GM23248 (cell line): ENCODE results near the gene LRMDA. TPM values are rescaled to one million over a fixed set of nuclear protein-coding genes. Genes with fewer than 3 reads are reported as not detected.

Experiments
- DNase-seq: peaks from one replicate; pipeline ENCODE4 v3.0.0-alpha.2; 2015
- H2AFZ ChIP-seq: fragments of 200-600 bp; sonication (generic); 2 replicates; pipeline ENCODE4 v1.6.1; 2016; ENCODE audit warnings: antibody characterized with exemption
- H3F3A ChIP-seq: fragments of 200-600 bp; sonication (generic); 2 replicates; pipeline ENCODE4 v1.6.1; 2016; ENCODE audit warnings: mild to moderate bottlenecking, antibody characterized with exemption, mixed run types; ENCODE audit not compliant: insufficient read depth
- H3K27ac ChIP-seq: fragments of 200-600 bp; sonication (generic); 2 replicates; pipeline ENCODE4 v1.5.1; 2016; ENCODE audit warnings: mild to moderate bottlenecking
- H3K27me3 ChIP-seq: fragments of 200-600 bp; sonication (generic); replicated peaks from 2 replicates; pipeline ENCODE4 v1.6.1; 2016; ENCODE audit warnings: mild to moderate bottlenecking; ENCODE audit not compliant: insufficient read depth
- H3K36me3 ChIP-seq: fragments of 200-600 bp; sonication (generic); 2 replicates; pipeline ENCODE4 v1.6.1; 2016; ENCODE audit warnings: low read depth, mild to moderate bottlenecking
- H3K4me1 ChIP-seq: fragments of 200-600 bp; sonication (generic); 2 replicates; pipeline ENCODE4 v1.6.1; 2016; ENCODE audit warnings: mild to moderate bottlenecking; ENCODE audit not compliant: insufficient read depth
- H3K4me2 ChIP-seq: fragments of 200-600 bp; sonication (generic); one replicate; pipeline ENCODE4 v1.6.1; 2016; ENCODE audit warnings: mild to moderate bottlenecking; ENCODE audit not compliant: unreplicated experiment
- H3K4me3 ChIP-seq: fragments of 200-600 bp; sonication (generic); 2 replicates; pipeline ENCODE4 v1.5.1; 2016; ENCODE audit warnings: mild to moderate bottlenecking
- H3K79me2 ChIP-seq: fragments of 200-600 bp; sonication (generic); 2 replicates; pipeline ENCODE4 v1.6.1; 2016; ENCODE audit warnings: mild to moderate bottlenecking; ENCODE audit not compliant: insufficient read depth
- H3K9ac ChIP-seq: fragments of 200-600 bp; sonication (generic); 2 replicates; pipeline ENCODE4 v1.6.1; 2016; ENCODE audit warnings: mild to moderate bottlenecking
- H3K9me2 ChIP-seq: fragments of 200-600 bp; sonication (generic); 2 replicates; pipeline ENCODE4 v1.6.1; 2016; ENCODE audit warnings: mixed run types, mild to moderate bottlenecking, moderate library complexity; ENCODE audit not compliant: insufficient read depth
- H3K9me3 ChIP-seq: fragments of 200-600 bp; sonication (generic); one replicate; pipeline ENCODE4 v1.6.1; 2017; ENCODE audit warnings: low read depth
- H4K20me1 ChIP-seq: fragments of 200-600 bp; sonication (generic); 2 replicates; pipeline ENCODE4 v1.6.0; 2016; ENCODE audit not compliant: insufficient read depth
- EZH2 ChIP-seq: fragments of 200-600 bp; sonication (generic); IDR thresholded peaks from 2 replicates; pipeline ENCODE4 v1.6.1; 2018; ENCODE audit warnings: antibody characterized with exemption, mild to moderate bottlenecking; ENCODE audit not compliant: insufficient read depth, poor library complexity, severe bottlenecking
- EZH2phosphoT487 ChIP-seq: fragments of 200-600 bp; sonication (generic); IDR thresholded peaks from 2 replicates; pipeline ENCODE4 v1.6.1; 2018; ENCODE audit warnings: antibody characterized with exemption, moderate library complexity, mild to moderate bottlenecking, low read depth; ENCODE audit not compliant: insufficient read depth
- WGBS, 2 experiments: methylation state at CpG; one replicate each; pipeline ENCODE4 v1.1.6; 2015 to 2017; ENCODE audit warnings: low lambda C conversion rate in 2 of 2, low coverage in 1 of 2; ENCODE audit errors: missing lambda C conversion rate in 2 of 2; 5-methylcytosine and 5-hydroxymethylcytosine counted together
- in situ Hi-C: fragments of 300-500 bp; cut with MboI; formaldehyde crosslinking; loops from 2 replicates; pipeline ENCODE4 v1.15.0; 2020
- polyA plus RNA-seq: library from polyadenylated mRNA; unstranded; fragments of >200 nt; fragmentation: Nextera tagmentation; extraction: Ambion mirVana; gene quantifications from 2 replicates; pipeline ENCODE4 v1.2.1, GENCODE V29; 2016
- total RNA-seq: library from RNA; depleted of rRNA; stranded (reverse); fragments of >200 nt; shearing (Covaris generic); gene quantifications from 2 replicates; pipeline ENCODE4 v1.2.3, GENCODE V29; 2014

Gene LRMDA
- total and polyA plus RNA-seq, 2 experiments from 2014 or later: 2.6 TPM; not detected in 1

DNA sequence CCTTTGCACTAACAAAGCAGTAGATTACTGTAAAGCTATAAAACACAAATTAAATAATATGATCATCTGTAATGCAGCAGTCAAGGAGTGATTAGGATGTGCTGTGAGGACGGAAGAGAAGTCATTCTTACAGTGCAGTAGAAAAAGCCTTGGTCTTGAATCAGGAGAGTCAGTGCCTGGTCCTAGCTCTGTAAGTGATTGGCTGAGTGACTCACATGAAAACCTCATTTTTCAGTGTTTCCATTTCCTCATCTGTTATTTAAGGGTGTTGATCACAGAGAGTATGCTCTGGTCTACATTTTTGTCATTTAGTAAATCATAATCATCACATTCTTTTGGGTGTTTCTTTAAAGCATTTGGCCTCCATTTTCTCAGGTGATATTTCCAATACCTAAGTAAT lies 717.8 kb downstream of the LRMDA start:
- peak; percentile 66 for DNase-seq
- in situ Hi-C loops: no loop called here
- H3K27ac ChIP-seq: no peak overlapping the region

DNA sequence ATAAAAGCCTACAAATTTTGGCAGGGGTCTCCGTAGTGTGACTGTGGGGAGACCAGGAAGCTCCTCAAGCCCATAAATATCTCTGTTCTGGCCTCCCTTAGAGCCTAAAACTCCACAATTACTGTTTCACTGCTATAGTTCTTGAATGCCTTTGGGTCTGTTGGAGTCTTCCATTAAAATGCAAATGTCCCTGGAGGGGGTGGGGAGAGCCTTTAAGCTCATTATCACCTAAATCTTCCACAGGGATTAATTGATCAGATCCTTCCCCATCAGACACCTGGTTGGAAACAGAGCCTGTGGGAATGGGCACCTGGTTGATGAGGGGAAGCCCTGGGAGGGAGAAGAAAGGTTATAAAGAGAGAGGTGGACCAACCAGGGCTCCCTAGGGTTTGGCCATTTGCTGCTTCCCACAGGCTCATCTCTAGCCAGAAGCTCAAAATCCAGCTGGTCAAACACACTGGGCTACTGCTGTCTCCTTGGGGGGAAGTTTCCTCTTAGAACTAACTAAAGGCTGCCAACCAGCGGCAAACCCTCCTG lies 718.2 kb downstream of the LRMDA start:
- in situ Hi-C loops: no loop called here
- Histone ChIP-seq H3K9ac (no peak overlapping the region), H4K20me1 (no peaks in the 10 kb centered on the region), H3K36me3 (no peaks in the 10 kb centered on the region), H3K9me3 (peaks cover 5% of the 10 kb centered on the region), H3K79me2 (no peaks in the 10 kb centered on the region), H3K4me2 (no peak overlapping the region), H3F3A (no peaks in the 10 kb centered on the region), H3K27me3 (no peaks in the 10 kb centered on the region), H3K27ac (no peak overlapping the region), H3K4me1 (0 out of 2 replicates have a peak, but pooled peaks cover 8% of the 10 kb centered on the region), H3K4me3 (no peak overlapping the region), H3K9me2 (no peaks in the 10 kb centered on the region), H2AFZ (no peak overlapping the region)
- WGBS, 2 experiments: 89 to 95% methylated on average over 2 of the region's 2 CpGs
- TF ChIP-seq EZH2 (no peak), EZH2phosphoT487 (no peak)
- DNase-seq: no peak

More for the DNA sequence above, 717.8 kb downstream of the LRMDA start:
- Histone ChIP-seq H4K20me1 (no peaks in the 10 kb centered on the region), H3F3A (no peaks in the 10 kb centered on the region), H3K36me3 (no peaks in the 10 kb centered on the region), H3K4me2 (no peak overlapping the region), H3K4me1 (0 out of 2 replicates have a peak, but pooled peaks cover 8% of the 10 kb centered on the region), H3K4me3 (no peak overlapping the region), H3K9ac (no peak overlapping the region), H3K9me3 (peaks cover 5% of the 10 kb centered on the region), H3K79me2 (no peaks in the 10 kb centered on the region), H2AFZ (no peak overlapping the region), H3K27me3 (no peaks in the 10 kb centered on the region), H3K9me2 (no peaks in the 10 kb centered on the region)
- 32 to 41% methylated on average over 1 of the region's 1 CpG for WGBS, 2 experiments
- no peak for TF ChIP-seq EZH2phosphoT487
- TF ChIP-seq EZH2: no peak

DNA sequence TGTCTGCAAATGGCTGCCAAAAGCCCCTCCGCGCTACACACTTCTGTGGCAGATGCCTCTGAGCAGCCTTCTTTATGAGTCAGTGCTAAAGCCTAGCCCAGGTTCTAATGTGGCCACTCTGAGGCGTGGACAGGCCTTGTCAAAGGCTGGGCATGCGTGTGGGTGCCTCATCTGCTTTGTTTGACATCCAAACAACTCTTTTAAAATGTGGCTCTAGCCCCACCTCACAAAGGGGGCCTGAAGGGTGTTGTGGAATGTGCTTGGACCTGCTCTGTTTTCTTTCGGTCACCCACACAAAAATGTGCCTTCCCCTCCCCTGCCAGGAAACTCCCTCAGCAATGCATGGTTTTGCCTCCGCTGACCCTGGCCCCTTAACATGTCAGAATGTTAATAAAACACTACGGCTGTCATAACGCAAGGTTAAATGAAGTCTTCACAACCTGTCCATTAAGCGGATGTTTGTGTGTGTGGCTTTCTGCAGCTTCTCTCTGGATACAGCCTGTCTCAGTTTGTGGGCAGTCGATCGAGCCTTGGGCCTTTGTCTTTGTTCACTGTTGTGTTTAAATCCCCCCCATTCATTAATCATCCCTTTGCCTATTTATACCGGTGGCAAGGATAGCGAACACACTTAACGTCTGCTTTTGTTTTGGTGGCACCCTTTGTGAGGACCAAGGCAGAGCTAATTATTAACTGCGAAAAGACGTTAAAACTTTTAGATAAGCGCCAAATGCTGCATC lies 718.9 kb downstream of the LRMDA start:
- 85 to 87% methylated on average over 17 of the region's 17 CpGs for WGBS, 2 experiments
- Histone ChIP-seq H3K4me1 (0 out of 2 replicates have a peak, but pooled peaks cover 8% of the 10 kb centered on the region), H3K27me3 (no peaks in the 10 kb centered on the region), H3K27ac (no peak overlapping the region), H3K9me3 (peaks cover 5% of the 10 kb centered on the region), H3K4me3 (no peak overlapping the region), H3F3A (no peaks in the 10 kb centered on the region), H4K20me1 (no peaks in the 10 kb centered on the region), H3K79me2 (no peaks in the 10 kb centered on the region), H3K4me2 (no peak overlapping the region), H3K9me2 (no peaks in the 10 kb centered on the region), H3K9ac (no peak overlapping the region), H3K36me3 (no peaks in the 10 kb centered on the region), H2AFZ (no peak overlapping the region)
- peak; percentile 5 for DNase-seq
- in situ Hi-C loops: no loop called here
- TF ChIP-seq EZH2 (no peak), EZH2phosphoT487 (no peak)

DNA sequence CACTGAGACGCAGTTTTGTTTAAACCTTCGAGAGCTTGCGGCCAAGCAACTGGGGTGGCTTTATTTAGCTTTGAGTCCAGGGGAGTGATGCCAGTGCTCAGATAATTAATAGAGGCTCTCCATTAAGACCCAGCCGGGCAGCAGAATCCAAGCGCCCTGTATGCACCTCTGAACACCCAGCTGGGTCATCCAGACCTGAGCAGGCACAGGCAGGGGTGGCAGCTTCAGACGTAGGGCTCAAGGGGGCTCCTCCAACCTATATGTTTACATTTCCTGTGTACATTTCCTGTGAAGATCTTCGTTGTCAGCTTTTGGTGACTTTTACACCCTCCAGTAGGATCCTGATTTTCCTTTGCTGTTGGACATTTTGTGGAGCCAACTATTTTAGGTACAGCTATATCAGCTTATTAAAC lies 719.5 kb downstream of the LRMDA start:
- H3K36me3 ChIP-seq: no peaks in the 10 kb centered on the region
- no peak overlapping the region for H3K9ac ChIP-seq
- TF ChIP-seq EZH2 (no peak), EZH2phosphoT487 (no peak)
- H2AFZ ChIP-seq: no peak overlapping the region
- WGBS, 2 experiments: 76 to 79% methylated on average over 7 of the region's 7 CpGs
- no peaks in the 10 kb centered on the region for H3K27me3 ChIP-seq
- H4K20me1 ChIP-seq: no peaks in the 10 kb centered on the region
- H3F3A ChIP-seq: no peaks in the 10 kb centered on the region
- no peak for DNase-seq
- H3K4me2 ChIP-seq: no peak overlapping the region
- H3K4me1 ChIP-seq: 0 out of 2 replicates have a peak, but pooled peaks cover 8% of the 10 kb centered on the region
- in situ Hi-C loops: no loop called here
- H3K9me2 ChIP-seq: no peaks in the 10 kb centered on the region
- H3K27ac ChIP-seq: no peak overlapping the region
- peaks cover 5% of the 10 kb centered on the region for H3K9me3 ChIP-seq
- H3K4me3 ChIP-seq: no peak overlapping the region
- no peaks in the 10 kb centered on the region for H3K79me2 ChIP-seq
